ENCODE results near the gene RABGAP1L.
"Not testable (repeated sequence)": the region's sequence is repeated elsewhere in the genome, so short reads cannot be mapped to it uniquely, and the experiment has no call there.

The RABGAP1L gene

DNA sequence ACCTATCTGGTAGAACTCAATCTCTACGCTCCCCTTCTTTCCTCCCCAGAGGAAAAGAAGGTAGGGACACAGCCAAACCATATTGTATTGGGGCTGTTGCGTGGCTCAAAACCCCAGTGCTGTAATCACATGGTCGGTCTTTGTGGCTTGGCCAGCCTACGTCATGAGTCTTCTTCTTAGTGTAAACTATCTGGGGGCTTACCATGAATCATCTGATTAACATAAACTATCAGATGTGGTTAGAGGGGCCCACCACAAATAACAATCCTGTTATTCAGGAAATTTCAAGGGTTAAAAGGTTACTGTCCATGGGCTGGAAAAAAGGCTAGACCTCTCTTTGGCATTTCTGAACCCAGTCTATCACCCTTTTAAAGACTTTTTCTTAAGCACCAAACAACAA, 238.9 kb downstream of the RABGAP1L start:
- no peak for DNase-seq

GRCh38 chr1:174399211-174399610, 239.9 kb downstream of the RABGAP1L start:
- DNase-seq: no peak

DNA sequence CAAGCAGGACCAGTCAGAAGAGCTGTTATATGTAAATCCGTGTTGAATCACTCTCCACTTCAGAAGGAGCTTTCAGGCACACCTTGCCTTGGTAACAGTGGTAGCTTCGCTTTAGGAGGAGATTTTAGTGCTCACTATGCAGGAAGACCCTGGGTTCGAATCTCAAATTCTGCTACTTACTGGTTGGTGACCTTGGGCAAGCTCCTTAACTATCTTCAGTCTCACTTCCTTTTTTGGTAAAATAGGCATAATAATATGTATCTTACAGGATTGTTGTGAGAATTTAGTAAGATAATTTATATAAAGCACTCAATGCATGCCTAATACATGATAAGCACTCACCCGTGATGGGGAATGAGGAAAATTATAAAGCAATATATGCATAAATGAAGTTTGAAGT, 241.8 kb downstream of the RABGAP1L start:
- DNase-seq: no peak

- DNase-seq: no peak
Measured at GRCh38 chr1:174405219-174405618, 245.9 kb downstream of the RABGAP1L start.

GRCh38 chr1:174406421-174406820, 247.1 kb downstream of the RABGAP1L start:
- DNase-seq: no peak

DNA sequence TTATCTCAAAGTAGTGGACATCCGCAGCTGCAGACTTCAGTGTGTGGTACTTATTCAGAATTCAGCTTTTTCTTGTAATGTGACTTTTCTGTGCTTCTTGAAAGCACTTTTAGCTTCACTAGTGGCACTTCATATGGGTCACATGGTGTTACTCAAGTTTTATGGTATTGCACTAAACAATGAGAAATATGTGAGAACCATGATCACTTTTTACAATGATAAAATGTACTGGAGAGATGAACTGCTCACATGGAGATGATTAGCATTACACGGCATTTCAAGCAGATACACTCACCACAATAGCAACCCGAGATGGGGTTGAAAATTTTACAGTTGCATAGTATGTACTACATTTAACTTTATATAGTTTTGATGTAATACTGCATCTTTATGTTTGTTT, 248.3 kb downstream of the RABGAP1L start:
- no peak for DNase-seq

- DNase-seq: no peak
Measured at GRCh38 chr1:174408146-174408545, 248.8 kb downstream of the RABGAP1L start.

DNA sequence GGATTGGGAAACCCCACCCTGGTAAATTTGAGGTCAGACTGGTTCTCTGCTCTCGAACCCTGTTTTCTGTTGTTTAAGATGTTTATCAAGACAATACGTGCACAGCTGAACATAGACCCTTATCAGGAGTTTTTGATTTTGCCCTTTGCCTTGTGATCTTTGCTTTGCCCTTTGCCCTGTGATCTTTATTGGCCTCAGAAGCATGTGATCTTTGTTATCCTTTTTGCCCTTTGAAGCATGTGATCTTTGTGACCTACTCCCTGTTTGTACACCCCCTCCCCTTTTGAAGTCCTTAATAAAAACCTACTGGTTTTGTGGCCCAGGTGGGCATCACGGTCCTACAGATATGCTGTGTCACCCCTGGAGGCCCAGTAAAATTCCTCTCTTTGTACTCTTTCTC, 250.5 kb downstream of the RABGAP1L start:
- DNase-seq: not testable (repeated sequence)

DNA sequence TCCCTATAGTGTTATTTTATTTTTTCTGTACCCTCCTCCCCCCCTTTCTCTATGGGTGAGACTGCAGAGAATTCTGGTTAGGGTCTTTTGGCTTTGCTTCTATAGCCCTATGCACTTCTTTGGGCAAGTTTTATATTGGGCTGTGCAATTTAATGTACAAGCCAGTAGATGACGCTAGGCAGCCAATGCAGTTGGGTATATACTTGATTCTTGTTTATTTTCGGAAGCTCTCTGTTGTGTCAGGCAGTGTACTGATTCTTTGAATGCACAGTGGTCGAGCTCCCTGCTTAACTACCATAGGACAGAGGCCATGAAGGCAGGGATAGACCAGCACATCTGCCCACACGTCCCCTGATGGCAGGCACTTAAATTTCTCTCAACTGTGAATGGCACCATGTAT, 254.3 kb downstream of the RABGAP1L start:
- DNase-seq: no peak

DNA sequence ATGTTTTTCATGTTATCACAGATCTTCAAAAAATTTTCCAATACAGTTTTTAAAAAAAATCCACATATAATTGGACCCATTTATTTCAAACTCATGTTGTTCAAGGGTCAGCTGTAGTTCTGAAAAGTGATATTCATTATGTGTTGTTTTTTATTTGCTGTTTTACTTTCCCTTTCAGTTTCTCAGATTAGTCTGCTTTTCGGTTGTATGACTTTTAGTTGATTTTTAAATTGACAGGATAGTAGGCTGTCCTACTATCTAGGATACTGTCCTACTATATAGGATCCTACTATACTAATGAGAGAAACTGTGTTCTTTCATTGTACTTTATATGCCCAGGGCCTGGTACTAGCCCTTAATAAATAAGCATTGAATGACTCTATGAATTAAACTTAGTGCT, 254.9 kb downstream of the RABGAP1L start:
- no peak for DNase-seq

DNA sequence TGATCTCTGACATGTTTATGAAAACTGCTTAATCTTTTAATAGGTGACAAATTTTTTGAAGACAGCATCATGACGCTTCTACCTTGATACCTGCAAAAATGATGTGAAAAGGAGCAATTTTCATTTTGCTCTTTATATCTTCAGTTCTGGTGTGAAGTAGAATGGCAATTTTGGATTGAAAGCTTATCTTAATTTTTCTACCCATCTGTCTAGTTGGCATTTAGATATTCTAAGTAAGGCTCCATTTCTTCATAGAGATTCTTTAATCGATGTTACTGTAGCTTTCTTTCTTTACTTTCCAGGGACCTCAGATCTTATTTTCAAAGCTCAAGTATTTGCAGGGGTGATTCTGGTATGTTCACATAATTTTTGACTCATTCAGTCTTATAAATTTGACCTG, 256.2 kb downstream of the RABGAP1L start:
- DNase-seq: no peak

- no peak for DNase-seq
Measured at GRCh38 chr1:174417921-174418320, 258.6 kb downstream of the RABGAP1L start.

GRCh38 chr1:174425121-174425520, 265.8 kb downstream of the RABGAP1L start:
- no peak for DNase-seq

DNA sequence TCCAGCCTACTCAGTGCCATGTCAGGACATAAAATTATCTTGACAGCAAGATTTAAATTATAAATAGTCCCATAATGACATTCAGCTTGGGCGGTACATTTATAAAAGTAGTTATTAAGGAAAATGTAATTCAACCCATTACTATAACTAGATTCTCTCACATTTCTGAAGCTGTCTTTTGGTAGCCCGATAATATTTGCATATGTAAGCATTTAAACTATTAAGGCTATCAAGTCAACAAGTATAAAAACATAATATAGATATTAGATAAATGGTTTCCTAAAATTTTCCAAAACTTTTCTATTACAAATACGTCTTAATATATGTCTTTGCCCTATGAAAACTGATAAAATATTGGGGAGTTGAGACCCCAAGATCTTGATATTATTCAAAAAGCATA, 266.8 kb downstream of the RABGAP1L start:
- DNase-seq: no peak

- DNase-seq: no peak
Measured at GRCh38 chr1:174428033-174428432, 268.7 kb downstream of the RABGAP1L start.

- no peak for DNase-seq
Measured at GRCh38 chr1:174428739-174429138, 269.4 kb downstream of the RABGAP1L start.

GRCh38 chr1:174433451-174433850, 274.1 kb downstream of the RABGAP1L start:
- no peak for DNase-seq

DNA sequence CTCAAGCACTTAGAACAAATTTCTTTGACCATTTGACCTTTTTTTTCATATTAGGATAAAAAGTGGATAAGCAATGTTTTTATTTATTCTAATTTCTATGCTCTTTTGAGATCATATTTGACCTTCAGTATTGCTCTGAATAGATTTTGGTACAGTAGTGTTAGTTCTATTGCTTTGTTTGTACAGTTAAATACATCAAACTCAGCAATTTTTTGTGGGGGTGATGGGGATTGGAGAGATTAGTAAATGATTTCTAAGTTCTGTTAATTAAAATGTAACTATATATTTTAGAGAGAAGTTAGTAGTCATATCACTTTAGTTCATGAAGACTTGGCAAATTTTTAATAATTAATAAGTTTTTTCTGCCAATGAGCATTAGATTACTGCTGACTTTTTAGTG, 286.0 kb downstream of the RABGAP1L start:
- DNase-seq: no peak

GRCh38 chr1:174445817-174446216, 286.5 kb downstream of the RABGAP1L start:
- DNase-seq: no peak

GRCh38 chr1:174447866-174448530, 288.7 kb downstream of the RABGAP1L start, which contains the start of gene GPR52:
GPR52 (plus strand) TSS chr1:174447964; CDS start chr1:174448112, 148 bp downstream.
- no peak for DNase-seq

GRCh38 chr1:174448531-174448883, 289.2 kb downstream of the RABGAP1L start:
- no peak for DNase-seq

- DNase-seq: no peak
Measured at GRCh38 chr1:174448974-174449373, 289.7 kb downstream of the RABGAP1L start.

DNA sequence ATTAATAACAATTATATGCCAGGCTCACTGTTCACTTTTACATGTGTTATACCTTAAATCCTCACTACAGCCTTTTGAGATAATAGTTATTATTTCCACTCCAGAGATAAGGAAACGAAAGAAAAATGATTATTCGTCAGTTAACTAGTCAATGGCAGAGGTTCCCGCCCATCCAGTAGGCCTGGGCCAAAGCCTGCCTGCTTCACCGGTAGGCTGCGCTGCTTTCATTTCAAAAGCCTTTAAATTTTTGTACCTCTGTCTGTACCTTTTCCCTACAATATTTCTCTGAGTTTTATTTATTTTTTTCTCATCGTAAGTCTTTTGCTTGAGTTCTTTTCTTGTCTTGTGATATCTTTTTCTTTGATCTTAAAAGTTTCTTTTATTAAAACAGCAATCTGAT, 292.1 kb downstream of the RABGAP1L start:
- no peak for DNase-seq

DNA sequence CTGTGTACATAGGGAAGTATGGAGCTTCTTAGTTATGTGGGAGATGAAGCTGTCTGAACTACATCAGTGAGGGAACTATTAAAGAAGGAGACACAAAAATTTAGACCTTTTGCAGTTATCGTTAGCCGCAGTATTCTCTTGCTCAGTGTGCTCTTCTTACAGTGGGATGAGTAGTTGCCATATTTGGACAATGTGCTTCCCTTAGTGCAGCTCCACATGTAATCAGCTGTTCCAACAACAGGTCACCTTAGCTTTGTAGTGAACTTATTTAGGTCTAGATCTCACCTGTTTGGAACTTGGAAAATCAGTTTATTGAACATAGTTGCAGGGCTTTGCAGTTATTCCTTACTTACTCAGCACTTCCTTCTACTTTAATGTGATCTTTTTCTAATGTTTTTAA, 306.5 kb downstream of the RABGAP1L start:
- no peak for DNase-seq

DNA sequence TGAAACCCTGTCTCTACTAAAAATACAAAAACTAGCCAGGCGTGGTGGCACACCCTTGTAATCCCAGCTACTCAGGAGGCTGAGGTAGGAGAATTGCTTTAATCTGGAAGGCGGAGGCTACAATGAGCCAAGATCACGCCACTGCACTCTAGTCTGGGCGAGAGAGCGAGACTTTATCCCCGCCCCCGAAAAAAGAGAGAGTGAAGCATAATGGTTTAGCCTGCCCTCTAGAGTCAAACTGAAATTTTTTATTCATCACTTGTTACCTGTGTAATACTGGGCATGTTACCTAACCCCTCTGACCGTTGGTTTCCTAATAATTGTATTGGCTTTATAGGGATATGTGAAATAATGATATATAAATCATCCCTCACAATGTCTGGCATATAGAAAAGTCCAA, 307.3 kb downstream of the RABGAP1L start:
- no peak for DNase-seq

DNA sequence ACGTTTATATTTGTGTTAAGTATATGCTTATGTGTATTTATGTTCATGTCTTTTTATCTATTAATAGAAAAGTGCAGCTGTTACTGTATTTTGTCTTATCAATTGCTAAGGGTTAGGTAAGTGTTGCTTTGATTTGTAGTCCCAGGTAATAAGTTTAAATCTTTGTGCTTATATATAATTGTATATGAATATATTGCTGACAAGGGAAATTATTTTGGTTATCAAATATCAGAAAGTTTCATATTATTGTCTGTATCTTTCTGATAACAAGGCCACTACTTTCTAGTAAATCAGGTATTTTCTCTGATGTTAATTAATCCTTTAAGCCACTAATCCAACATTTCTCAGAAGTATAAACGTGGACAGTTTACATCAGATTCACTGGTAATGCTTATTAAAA, 309.7 kb downstream of the RABGAP1L start:
- no peak for DNase-seq

All from stimulated activated CD4-positive, alpha-beta T cell treated with anti-CD3 and anti-CD28 coated beads, Interleukin-12 subunit alpha, Interleukin-12 subunit beta, amount 100 ng/mL, for 4 hours (primary cell).